Fibroblast of skin of scalp (primary cell): Measurements from ENCODE around the gene VSX2.

Source experiments
- DNase-seq: peaks from one replicate; pipeline ENCODE4 v3.0.0-alpha.2; 2013

Gene VSX2

DNA sequence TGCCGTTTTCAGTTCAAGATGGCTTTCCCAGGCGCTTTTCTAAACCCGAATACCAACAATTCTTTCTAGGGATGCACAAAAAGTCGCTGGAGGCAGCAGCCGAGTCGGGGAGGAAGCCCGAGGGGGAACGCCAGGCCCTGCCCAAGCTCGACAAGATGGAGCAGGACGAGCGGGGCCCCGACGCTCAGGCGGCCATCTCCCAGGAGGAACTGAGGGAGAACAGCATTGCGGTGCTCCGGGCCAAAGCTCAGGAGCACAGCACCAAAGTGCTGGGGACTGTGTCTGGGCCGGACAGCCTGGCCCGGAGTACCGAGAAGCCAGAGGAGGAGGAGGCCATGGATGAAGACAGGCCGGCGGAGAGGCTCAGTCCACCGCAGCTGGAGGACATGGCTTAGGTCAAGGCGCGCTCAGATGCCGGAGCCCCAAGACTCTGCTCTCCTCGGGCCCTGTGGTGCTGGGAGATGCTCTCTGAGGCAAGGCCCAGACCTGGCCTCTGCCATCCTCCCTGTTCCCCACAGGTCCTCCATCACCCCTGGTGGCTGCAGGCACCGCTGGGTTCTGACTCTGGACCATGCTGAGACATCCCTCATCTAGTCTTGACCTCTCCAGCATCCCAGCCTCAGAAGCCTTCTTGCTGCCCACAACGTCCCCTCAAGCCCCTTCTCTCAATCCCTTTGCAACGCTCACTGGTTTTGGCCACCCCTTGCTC lies 21.4 kb downstream of the VSX2 start:
- DNase-seq: no peak

GRCh38 chr14:74261288-74261687 lies 22.0 kb downstream of the VSX2 start:
- DNase-seq: no peak

- no peak for DNase-seq
Observed at GRCh38 chr14:74262076-74262475, 22.8 kb downstream of the VSX2 start.

- DNase-seq: no peak
Observed at GRCh38 chr14:74263181-74263580, 23.9 kb downstream of the VSX2 start.

DNA sequence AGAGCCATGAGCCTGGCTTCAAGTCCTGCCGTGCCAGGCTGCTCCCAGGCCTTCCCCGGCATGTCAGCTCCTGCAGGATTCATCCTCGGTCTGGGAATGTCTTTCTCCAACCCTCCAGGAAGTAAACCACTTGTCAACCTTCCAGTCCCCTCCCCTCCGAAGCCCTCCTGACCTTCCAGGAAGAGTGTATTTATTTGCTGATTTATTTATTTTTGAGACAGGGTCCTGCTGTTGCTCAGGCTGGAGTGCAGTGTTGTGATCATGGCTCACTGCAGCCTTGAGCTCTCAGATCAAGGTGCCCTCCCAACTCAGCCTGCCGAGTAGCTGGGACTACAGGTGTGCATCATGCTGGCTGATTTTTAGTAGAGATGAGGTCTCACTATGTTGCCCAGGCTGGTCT lies 24.7 kb downstream of the VSX2 start:
- no peak for DNase-seq

GRCh38 chr14:74265301-74265965 lies 26.2 kb downstream of the VSX2 start:
- no peak for DNase-seq

DNA sequence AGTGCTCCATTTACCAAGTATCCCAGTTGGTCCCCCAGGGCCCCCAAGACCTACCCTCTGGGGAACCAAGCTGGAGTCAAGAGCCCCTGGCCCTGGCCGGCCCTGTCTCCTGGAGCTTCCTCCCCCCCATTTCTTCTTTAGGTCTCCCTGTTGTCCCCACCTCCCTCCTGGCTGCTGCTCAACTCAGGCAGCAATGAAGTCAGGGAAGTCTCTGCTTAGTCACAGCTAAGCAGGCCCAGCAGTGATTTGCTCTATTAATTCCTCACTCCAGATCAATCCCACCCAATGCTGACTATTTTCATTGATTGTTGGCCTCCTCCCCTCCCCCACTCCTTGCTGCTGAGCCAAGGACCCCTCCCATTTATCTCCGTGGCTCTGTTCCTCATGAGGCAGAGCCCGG lies 28.3 kb downstream of the VSX2 start:
- no peak for DNase-seq

GRCh38 chr14:74270382-74271177 lies 31.3 kb downstream of the VSX2 start:
- peak; percentile 68 for DNase-seq

- DNase-seq: no peak
Observed at GRCh38 chr14:74271365-74271764, 32.1 kb downstream of the VSX2 start.

DNA sequence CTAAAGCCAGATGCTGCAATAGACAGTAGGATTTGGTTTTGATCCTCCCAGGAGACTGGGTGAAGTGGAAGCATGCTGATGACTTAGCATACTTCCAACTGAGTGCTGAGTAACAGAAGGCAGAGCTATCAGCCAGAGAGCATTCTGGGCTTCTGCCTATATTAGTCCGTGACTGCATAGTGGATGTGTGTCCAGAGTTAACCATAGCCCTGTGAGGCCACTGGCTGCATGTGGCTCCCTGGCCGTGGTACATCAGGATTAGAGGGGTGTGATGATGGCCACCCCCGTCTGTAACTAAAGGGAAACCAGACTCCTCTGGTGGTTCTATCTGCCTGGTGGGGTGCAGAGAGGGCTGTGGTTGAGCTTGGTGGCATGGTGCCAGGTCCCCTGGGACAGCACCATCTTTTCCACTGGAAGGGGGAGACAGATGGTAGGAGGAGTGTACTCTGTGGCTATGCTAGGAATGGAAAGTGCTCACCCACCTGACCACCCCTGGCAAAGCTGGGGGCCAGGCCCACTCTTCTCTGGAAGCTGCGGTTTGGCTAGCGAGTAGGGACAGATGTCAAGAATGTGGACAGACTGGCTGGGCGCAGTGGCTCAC lies 36.1 kb downstream of the VSX2 start:
- DNase-seq: peak; percentile 94

DNA sequence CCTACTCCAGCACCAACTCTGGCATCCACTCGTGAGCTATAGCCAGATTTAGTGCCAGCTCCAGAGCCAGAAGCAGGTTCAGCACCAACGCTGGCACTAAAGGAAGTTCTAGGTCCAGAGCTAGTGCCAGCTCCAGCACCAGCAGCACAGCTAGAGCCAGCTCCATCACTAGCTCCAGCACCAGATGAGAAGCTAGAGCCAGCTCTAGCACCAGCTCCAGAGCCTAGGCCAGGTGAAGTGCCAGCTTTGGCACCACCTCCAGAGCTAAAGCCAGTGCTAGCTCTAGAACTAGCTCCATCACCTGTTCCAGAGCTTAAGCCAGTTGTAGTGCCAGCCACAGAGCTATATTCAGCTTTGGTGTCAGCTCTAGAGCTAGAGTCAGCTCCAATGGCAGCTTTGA lies 38.8 kb downstream of the VSX2 start:
- no peak for DNase-seq

GRCh38 chr14:74281069-74281468 lies 41.8 kb downstream of the VSX2 start:
- DNase-seq: no peak

GRCh38 chr14:74286736-74287135 lies 47.5 kb downstream of the VSX2 start:
- DNase-seq: no peak

DNA sequence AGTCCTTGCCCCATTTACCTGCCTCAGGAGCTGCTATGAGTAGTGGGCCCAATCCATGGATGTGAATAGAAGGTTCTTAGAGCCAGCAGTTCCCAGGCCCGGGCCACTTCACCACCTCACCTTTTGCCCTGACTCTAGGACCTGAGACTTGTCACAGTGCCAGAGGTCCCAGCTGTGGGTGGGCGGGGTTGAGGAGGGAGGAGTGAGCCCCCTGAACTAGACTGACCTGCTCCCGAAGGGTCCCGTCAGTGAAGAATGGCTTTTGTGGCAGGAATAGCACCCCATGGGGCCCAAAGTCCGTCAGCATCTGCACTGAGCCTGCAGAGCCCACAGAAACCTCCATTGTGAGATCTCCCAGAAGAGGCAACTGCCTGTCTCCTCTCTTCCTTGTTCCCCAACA lies 50.6 kb downstream of the VSX2 start:
- no peak for DNase-seq

- DNase-seq: peak; percentile 31
Observed at GRCh38 chr14:74290415-74290814, 51.2 kb downstream of the VSX2 start.

- DNase-seq: no peak
Observed at GRCh38 chr14:74292061-74292460, 52.8 kb downstream of the VSX2 start.

GRCh38 chr14:74293606-74294005 lies 54.4 kb downstream of the VSX2 start:
- DNase-seq: no peak

- no peak for DNase-seq
Observed at GRCh38 chr14:74296037-74296467, 56.8 kb downstream of the VSX2 start.

GRCh38 chr14:74297986-74298385 lies 58.7 kb downstream of the VSX2 start:
- no peak for DNase-seq

DNA sequence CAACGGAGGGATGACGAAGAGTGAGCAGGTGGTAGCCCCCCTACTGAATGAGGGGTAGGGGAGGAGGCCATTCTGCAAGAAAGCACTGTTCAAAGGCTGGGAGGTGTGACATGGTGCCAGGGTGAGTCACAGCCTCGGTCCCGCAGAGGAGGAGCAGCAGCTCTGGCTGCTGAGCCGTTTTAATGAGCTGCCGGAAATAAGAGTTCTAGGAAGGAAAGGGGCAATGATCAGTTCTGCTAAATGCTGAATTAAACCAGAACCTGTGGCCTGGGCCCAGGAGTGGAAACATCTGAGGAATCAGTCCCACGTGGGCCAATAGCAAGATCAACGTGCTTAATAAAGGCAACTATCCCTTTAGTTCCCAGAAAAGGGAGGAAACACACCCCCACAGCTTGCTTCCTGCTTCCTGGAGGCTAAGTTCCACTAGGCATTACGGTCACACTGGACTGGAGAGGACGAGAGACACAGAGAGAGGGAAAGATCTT lies 59.9 kb downstream of the VSX2 start:
- no peak for DNase-seq

- DNase-seq: no peak
Observed at GRCh38 chr14:74301594-74302151, 62.4 kb downstream of the VSX2 start.

- peak; percentile 55 for DNase-seq
Observed at GRCh38 chr14:74302152-74302628, 62.9 kb downstream of the VSX2 start.
